Measurements from ENCODE around the gene AKNA. TPM values are rescaled to one million over a fixed set of nuclear protein-coding genes. Genes with fewer than 3 reads are reported as not detected.

Gene AKNA
- total and polyA plus RNA-seq, 2 donors (not counting 1 experiment from before 2014, with no cell fraction given), result 178 to 407 TPM

- Histone ChIP-seq H3K9ac (ENCODE audit: low read length) (peak overlapping the region; percentile 77), H3K9me3 (ENCODE audit: control extremely low read depth in 1 of 3, control insufficient read depth in 2 of 3, insufficient read depth in 1 of 3, low read length in 2 of 3) (no peaks in the 10 kb centered on the region), H4K20me1 (ENCODE audit: control insufficient read depth, insufficient read depth, low read length, poor library complexity, severe bottlenecking) (peaks cover 82% of the 10 kb centered on the region), H3K27ac (ENCODE audit: low read length in 2 of 2) (peak overlapping the region; percentile 87 to 93), H3K27me3 (replicated peaks in 1 of 4; ENCODE audit: control extremely low read depth in 1 of 4, control insufficient read depth in 3 of 4, insufficient read depth in 4 of 4, low read length in 3 of 4) (no peaks in the 10 kb centered on the region), H3K36me3 (replicated peaks in 1 of 2; ENCODE audit: control extremely low read depth in 1 of 2, control insufficient read depth in 1 of 2, extremely low read depth in 1 of 2, insufficient read depth in 2 of 2, low read length in 1 of 2) (peaks cover 0 to 55% of the 10 kb centered on the region in 2 experiments), H3K4me2 (replicated peaks; ENCODE audit: low read depth, low read length, poor library complexity, severe bottlenecking) (peak overlapping the region; percentile 87), H3K4me1 (ENCODE audit: control insufficient read depth in 2 of 2, insufficient read depth in 2 of 2, low read length in 2 of 2) (peaks cover 65 to 81% of the 10 kb centered on the region in 2 donors), H3K4me3 (ENCODE audit: control extremely low read depth in 1 of 5, extremely low read depth in 1 of 5, insufficient read depth in 1 of 5, low read depth in 2 of 5, low read length in 4 of 5) (peak overlapping the region; percentile 75 to 96 (median 89)), H2AFZ (ENCODE audit: insufficient read depth, low read depth, low read length, poor library complexity, severe bottlenecking) (no peak overlapping the region), H3K79me2 (ENCODE audit: control insufficient read depth, insufficient read depth, low read length) (peaks cover 100% of the 10 kb centered on the region)
- DNase-seq (peak; percentile 92), ATAC-seq (ENCODE audit: low read depth) (peak; percentile 83)
- CTCF ChIA-PET, result interaction anchor here (0.6 to 6.4 kb wide), 20 partner anchors 8 to 629 kb away, joined by 3 to 85 read pairs (median 7); partner anchors contain the start of gene ATP6V1G1
- intact Hi-C loops (cut with micrococcal nuclease), result loop anchor here (1.0 kb wide), 5 partner anchors 12 to 46 kb away; no protein-coding TSS in a partner anchor
- under 1% methylated on average over 9 of the region's 11 CpGs for WGBS (ENCODE audit: insufficient coverage)
- POLR2A ChIA-PET, result interaction anchor here (0.7 to 9.2 kb wide), 11 partner anchors 10 to 202 kb away, joined by 3 to 135 read pairs (median 4); partner anchors contain the start of genes ATP6V1G1 and WHRN
- Mint-ChIP-seq H3K4me3 (peak overlapping the region; percentile 97), H3K27me3 (no peaks in the 10 kb centered on the region), H3K27ac (peak overlapping the region; percentile 93), H3K9me3 (ENCODE audit: insufficient read depth) (no peaks in the 10 kb centered on the region), H3K4me1 (peaks cover 81% of the 10 kb centered on the region)
- TF ChIP-seq EZH2 (IDR thresholded peaks at IDR 0.05; ENCODE audit: borderline replicate concordance, insufficient read depth, low read depth, low read length, poor library complexity, severe bottlenecking) (no peak), CTCF (IDR thresholded peaks at IDR 0.05) (peak; percentile 8)
Observed at GRCh38 chr9:114385397-114386181, 2.2 kb downstream of the AKNA start.
